Measurements from ENCODE around the gene MPZ. TPM values are rescaled to one million over a fixed set of nuclear protein-coding genes. Genes with fewer than 3 reads are reported as not detected.

MPZ gene
- total RNA-seq, 4 donors from 2014 or later, result 0.84 to 8.7 (median 4.5) TPM

Other genes starting within 250 kb of the MPZ start
- 10 to 100 TPM in 2 of 4 donors, 1 to 10 TPM in 2; 8.5 to 14.8 (median 9.9) TPM for gene ARHGAP30, start 240.1 kb downstream of the MPZ start, total RNA-seq
- 100 to 1,000 TPM; 176 to 239 (median 208) TPM for gene NECTIN4, start 220.4 kb downstream of the MPZ start, total RNA-seq
- gene KLHDC9, start 211.6 kb downstream of the MPZ start, total RNA-seq, result 1 to 10 TPM in 2 of 4 donors, under 1 TPM in 2; 0.42 to 4.2 (median 1.9) TPM
- 10 to 100 TPM; 19.3 to 24.7 (median 22.4) TPM for gene PFDN2, start 191.9 kb downstream of the MPZ start, total RNA-seq
- gene NIT1, start 191.9 kb downstream of the MPZ start, total RNA-seq, result 10 to 100 TPM; 26.6 to 35.8 (median 30.2) TPM
- 10 to 100 TPM; 26.6 to 38.2 (median 29.6) TPM for gene DEDD, start 177.3 kb downstream of the MPZ start, total RNA-seq
- 100 to 1,000 TPM in 1 of 4 donors, 10 to 100 TPM in 3; 42.0 to 100 (median 82.5) TPM for gene UFC1, start 156.0 kb downstream of the MPZ start, total RNA-seq
- 10 to 100 TPM; 13.7 to 28.8 (median 25.3) TPM for gene USP21, start 150.5 kb downstream of the MPZ start, total RNA-seq
- gene PPOX, start 143.5 kb downstream of the MPZ start, total RNA-seq, result 10 to 100 TPM; 16.7 to 46.5 (median 24.8) TPM
- 10 to 100 TPM; 40.9 to 49.9 (median 44.0) TPM for gene B4GALT3, start 132.5 kb downstream of the MPZ start, total RNA-seq
- gene ADAMTS4, start 110.9 kb downstream of the MPZ start, total RNA-seq, result 10 to 100 TPM in 1 of 4 donors, 1 to 10 TPM in 2, under 1 TPM in 1; 0.20 to 15.3 (median 4.2) TPM
- gene NDUFS2, start 107.6 kb downstream of the MPZ start, total RNA-seq, result 100 to 1,000 TPM in 3 of 4 donors, 10 to 100 TPM in 1; 88.7 to 127 (median 106) TPM
- gene FCER1G, start 94.7 kb downstream of the MPZ start, total RNA-seq, result 10 to 100 TPM in 2 of 4 donors, 1 to 10 TPM in 2; 5.0 to 31.9 (median 17.9) TPM
- gene APOA2, start 86.3 kb downstream of the MPZ start, total RNA-seq, result not detected
- 10 to 100 TPM in 1 of 4 donors, 1 to 10 TPM in 3; 3.8 to 11.9 (median 7.7) TPM for gene TOMM40L, start 83.9 kb downstream of the MPZ start, total RNA-seq
- 1 to 10 TPM in 1 of 4 donors, not detected in 3; 2.1 TPM for gene NR1I3, start 71.8 kb downstream of the MPZ start, total RNA-seq
- gene PCP4L1, start 51.2 kb downstream of the MPZ start, total RNA-seq, result 1 to 10 TPM in 3 of 4 donors, under 1 TPM in 1; 0.80 to 9.1 (median 4.6) TPM
- gene SDHC, start 4.4 kb upstream of the MPZ start, total RNA-seq, result 100 to 1,000 TPM in 1 of 4 donors, 10 to 100 TPM in 3; 20.6 to 107 (median 52.2) TPM
- gene CFAP126, start 57.9 kb upstream of the MPZ start, total RNA-seq, result not detected
- gene FCGR2A, start 195.5 kb upstream of the MPZ start, total RNA-seq, result 10 to 100 TPM in 1 of 4 donors, 1 to 10 TPM in 3; 5.7 to 14.2 (median 8.4) TPM
- gene HSPA6, start 214.6 kb upstream of the MPZ start, total RNA-seq, result 1 to 10 TPM; 2.0 to 5.0 (median 4.5) TPM
- 1 to 10 TPM; 1.9 to 8.6 (median 3.5) TPM for gene FCGR3A, start 239.8 kb upstream of the MPZ start, total RNA-seq